K562 (cell line): ENCODE data around the gene FMNL1. TPM values are rescaled to one million over a fixed set of nuclear protein-coding genes. Genes with fewer than 3 reads are reported as not detected.
A peak's percentile ranks its signal among the peaks of the same experiment; 100 is the strongest.

Experiments
- CHD4 ChIP-seq: fragments of 200-600 bp; sonication (generic); IDR thresholded peaks from 3 replicates; pipeline ENCODE4 v1.6.1; 2012; ENCODE audit warnings: low read depth, mild to moderate bottlenecking, mixed read lengths, low read length, inconsistent platforms; ENCODE audit not compliant: insufficient read depth, insufficient replicate concordance, poor library complexity, severe bottlenecking
- ETV6 ChIP-seq, 3 experiments: fragments of 150-350 bp in 1 of 3; sonication (generic) in 1 of 3; formaldehyde crosslinking in 1 of 3; IDR thresholded peaks; 2 replicates each; pipeline versions ENCODE4 v1.6.1 to v1.8.0; 2014 to 2022; ENCODE audit warnings: borderline replicate concordance in 2 of 3, low read depth in 2 of 3, antibody characterized with exemption in 1 of 3, low read length in 1 of 3, mild to moderate bottlenecking in 1 of 3, missing genetic modification reagents in 1 of 3
- MEF2A ChIP-seq: IDR thresholded peaks from 2 replicates; pipeline ENCODE4 v1.6.1; 2011; ENCODE audit warnings: low read depth, mild to moderate bottlenecking, low read length, moderate library complexity; ENCODE audit not compliant: control insufficient read depth
- POLR2AphosphoS5 ChIP-seq: IDR thresholded peaks from 2 replicates; pipeline ENCODE4 v1.6.1; 2011; ENCODE audit warnings: mild to moderate bottlenecking, low read depth, low read length, moderate library complexity; ENCODE audit not compliant: control insufficient read depth, insufficient read depth
- RBBP5 ChIP-seq: fragments of 200-600 bp; sonication (generic); IDR thresholded peaks from 2 replicates; pipeline ENCODE4 v1.6.1; 2012; ENCODE audit warnings: borderline replicate concordance, mild to moderate bottlenecking, low read length, control low read depth, inconsistent platforms; ENCODE audit not compliant: insufficient read depth, poor library complexity, severe bottlenecking
- RUNX1 ChIP-seq: sonication (generic); IDR thresholded peaks from 2 replicates; pipeline ENCODE4 v1.6.1; 2016; ENCODE audit warnings: antibody characterized with exemption, low read depth
- TEAD2 ChIP-seq: fragments of 450-650 bp; IDR thresholded peaks from 2 replicates; pipeline ENCODE4 v1.6.1; 2016; ENCODE audit warnings: missing genetic modification characterization, control low read depth, missing compliant biosample characterization
- ZNF57 ChIP-seq: fragments of 450-650 bp; formaldehyde crosslinking; IDR thresholded peaks from 2 replicates; pipeline ENCODE4 v1.4.0; 2020; ENCODE audit warnings: mild to moderate bottlenecking, moderate library complexity
- polyA plus RNA-seq, 8 experiments: library from polyadenylated mRNA; depleted of rRNA in 4 of 8; stranded (reverse) in 5 of 8; unstranded in 3 of 8; fragments of >200 nt; fragmentation: Nextera tagmentation in 2 of 8; fragmentation: Illumina TruSeq in 1 of 8; extraction: Ambion mirVana in 2 of 8; extraction: Trizol in 1 of 8; gene quantifications; 2 replicates each; pipeline versions ENCODE4 v1.2.1 to v1.2.3, GENCODE V29; 2011 to 2014; ENCODE audit warnings: inconsistent platforms in 1 of 8, missing spikeins in 1 of 8
- total RNA-seq, 7 experiments: library from RNA; depleted of rRNA in 6 of 7; stranded (reverse); fragments of >200 nt in 6 of 7; fragmentation: Illumina TruSeq in 2 of 7; extraction: Trizol in 2 of 7; gene quantifications; 2 replicates each; pipeline versions ENCODE4 v1.2.1 to v1.2.3, GENCODE V29; 2011 to 2021; ENCODE audit warnings: low replicate concordance in 1 of 7
- TF ChIP-seq, protein P1 (sequence below), 2 experiments: fragments of 450-650 bp in 1 of 2; sonication (generic) in 1 of 2; formaldehyde crosslinking in 1 of 2; IDR thresholded peaks in 1 of 2; conservative IDR thresholded peaks in 1 of 2; 2 replicates each; pipeline versions ENCODE4 v1.6.1 to v1.8.1; 2016 to 2023; ENCODE audit warnings: mild to moderate bottlenecking in 2 of 2, moderate library complexity in 2 of 2, inconsistent platforms in 1 of 2, missing genetic modification reagents in 1 of 2
- TF ChIP-seq, protein P2 (sequence below): sonication (generic); formaldehyde crosslinking; IDR thresholded peaks from 2 replicates; pipeline ENCODE4 v1.8.1; 2022; ENCODE audit warnings: missing genetic modification reagents
- TF ChIP-seq, protein P3 (sequence below): sonication (generic); IDR thresholded peaks from 2 replicates; pipeline ENCODE4 v1.6.1; 2016
- TF ChIP-seq, protein P4 (sequence below), 2 experiments: fragments of 150-350 bp in 1 of 2; IDR thresholded peaks; 2 replicates each; pipeline ENCODE4 v1.6.1; 2012 to 2016; ENCODE audit warnings: low read depth in 2 of 2, low read length in 2 of 2, mild to moderate bottlenecking in 1 of 2, moderate library complexity in 1 of 2
- TF ChIP-seq, protein P5 (sequence below): fragments of 450-650 bp; IDR thresholded peaks from 2 replicates; pipeline ENCODE4 v1.7.1; 2018; ENCODE audit warnings: mild to moderate bottlenecking, low read depth; ENCODE audit not compliant: partially characterized antibody

The FMNL1 gene
- total and polyA plus RNA-seq, 9 of the 15 experiments (the other 6 are each of a cell fraction or from before 2014, with no cell fraction given): 0.70 to 36.6 (median 7.7) TPM

DNA sequence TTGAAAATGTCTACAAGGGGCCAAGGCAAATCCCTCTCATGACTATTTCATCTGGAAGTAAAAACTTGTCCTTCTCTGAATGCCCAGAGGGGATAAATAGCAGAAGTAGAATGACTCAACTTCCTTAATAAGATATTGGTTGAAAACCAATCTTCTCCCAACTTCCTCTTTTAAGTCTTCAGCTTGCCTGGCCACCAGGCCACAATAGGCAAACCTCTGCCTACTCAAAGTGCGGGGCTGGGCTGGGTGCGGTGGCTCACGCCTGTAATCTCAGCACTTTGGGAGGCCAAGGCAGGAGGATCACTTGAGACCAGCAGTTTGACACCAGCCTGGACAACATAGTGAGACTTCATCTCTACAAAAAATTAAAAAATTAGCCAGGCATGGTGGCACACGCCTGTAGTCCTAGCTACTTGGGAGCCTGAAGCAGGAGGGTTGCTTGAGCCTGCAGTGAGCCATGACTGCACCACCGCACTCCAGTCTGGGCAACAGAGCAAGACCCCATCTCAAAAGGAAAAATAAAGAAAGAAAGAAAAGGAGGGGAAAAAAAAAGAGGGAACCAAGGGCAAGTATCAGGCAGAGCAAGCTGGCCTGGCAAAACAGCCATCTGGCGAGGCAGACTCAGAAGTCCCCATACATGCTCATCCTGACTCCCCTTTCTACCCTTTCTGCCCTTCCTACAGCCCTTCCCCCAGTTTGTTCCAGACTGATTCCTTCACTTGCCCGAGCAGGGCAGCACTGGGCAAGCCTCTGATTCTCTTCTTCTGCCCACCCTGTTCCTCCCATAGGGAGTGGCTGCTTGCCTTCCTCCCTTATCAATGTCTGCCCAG lies 74.5 kb downstream of the FMNL1 start (continued):
- 0 out of 4 replicates have a peak, but pooled peaks of 1 of the 2 experiments have one; percentile 26 for TF ChIP-seq ETV6 (IDR thresholded peaks at IDR 0.05; ENCODE audit: borderline replicate concordance in 1 of 2, low read depth in 2 of 2, low read length in 1 of 2)
- TF ChIP-seq ETV6 (CRISPR knock-in tag; IDR thresholded peaks at IDR 0.05; ENCODE audit: borderline replicate concordance): no peak
- no peak for TF ChIP-seq RBBP5
- no peak for TF ChIP-seq RUNX1
- TF ChIP-seq CHD4: no peak
- no peak for TF ChIP-seq TEAD2 (tag)
- TF ChIP-seq, protein P1, sequence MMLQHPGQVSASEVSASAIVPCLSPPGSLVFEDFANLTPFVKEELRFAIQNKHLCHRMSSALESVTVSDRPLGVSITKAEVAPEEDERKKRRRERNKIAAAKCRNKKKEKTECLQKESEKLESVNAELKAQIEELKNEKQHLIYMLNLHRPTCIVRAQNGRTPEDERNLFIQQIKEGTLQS (IDR thresholded peaks at IDR 0.05): 0 out of 2 replicates have a peak, but pooled peaks have one; percentile 11
- TF ChIP-seq, protein P1 (CRISPR knock-in tag; conservative IDR thresholded peaks at IDR 0.05): no peak
- TF ChIP-seq, protein P2, sequence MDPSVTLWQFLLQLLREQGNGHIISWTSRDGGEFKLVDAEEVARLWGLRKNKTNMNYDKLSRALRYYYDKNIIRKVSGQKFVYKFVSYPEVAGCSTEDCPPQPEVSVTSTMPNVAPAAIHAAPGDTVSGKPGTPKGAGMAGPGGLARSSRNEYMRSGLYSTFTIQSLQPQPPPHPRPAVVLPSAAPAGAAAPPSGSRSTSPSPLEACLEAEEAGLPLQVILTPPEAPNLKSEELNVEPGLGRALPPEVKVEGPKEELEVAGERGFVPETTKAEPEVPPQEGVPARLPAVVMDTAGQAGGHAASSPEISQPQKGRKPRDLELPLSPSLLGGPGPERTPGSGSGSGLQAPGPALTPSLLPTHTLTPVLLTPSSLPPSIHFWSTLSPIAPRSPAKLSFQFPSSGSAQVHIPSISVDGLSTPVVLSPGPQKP (CRISPR knock-in tag): no peak
- TF ChIP-seq POLR2AphosphoS5: no peak
- TF ChIP-seq, protein P3, sequence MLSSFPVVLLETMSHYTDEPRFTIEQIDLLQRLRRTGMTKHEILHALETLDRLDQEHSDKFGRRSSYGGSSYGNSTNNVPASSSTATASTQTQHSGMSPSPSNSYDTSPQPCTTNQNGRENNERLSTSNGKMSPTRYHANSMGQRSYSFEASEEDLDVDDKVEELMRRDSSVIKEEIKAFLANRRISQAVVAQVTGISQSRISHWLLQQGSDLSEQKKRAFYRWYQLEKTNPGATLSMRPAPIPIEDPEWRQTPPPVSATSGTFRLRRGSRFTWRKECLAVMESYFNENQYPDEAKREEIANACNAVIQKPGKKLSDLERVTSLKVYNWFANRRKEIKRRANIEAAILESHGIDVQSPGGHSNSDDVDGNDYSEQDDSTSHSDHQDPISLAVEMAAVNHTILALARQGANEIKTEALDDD: peak; percentile 38; the same call in 1 of the 2 replicates
- no peak for TF ChIP-seq MEF2A
- TF ChIP-seq, protein P4, sequence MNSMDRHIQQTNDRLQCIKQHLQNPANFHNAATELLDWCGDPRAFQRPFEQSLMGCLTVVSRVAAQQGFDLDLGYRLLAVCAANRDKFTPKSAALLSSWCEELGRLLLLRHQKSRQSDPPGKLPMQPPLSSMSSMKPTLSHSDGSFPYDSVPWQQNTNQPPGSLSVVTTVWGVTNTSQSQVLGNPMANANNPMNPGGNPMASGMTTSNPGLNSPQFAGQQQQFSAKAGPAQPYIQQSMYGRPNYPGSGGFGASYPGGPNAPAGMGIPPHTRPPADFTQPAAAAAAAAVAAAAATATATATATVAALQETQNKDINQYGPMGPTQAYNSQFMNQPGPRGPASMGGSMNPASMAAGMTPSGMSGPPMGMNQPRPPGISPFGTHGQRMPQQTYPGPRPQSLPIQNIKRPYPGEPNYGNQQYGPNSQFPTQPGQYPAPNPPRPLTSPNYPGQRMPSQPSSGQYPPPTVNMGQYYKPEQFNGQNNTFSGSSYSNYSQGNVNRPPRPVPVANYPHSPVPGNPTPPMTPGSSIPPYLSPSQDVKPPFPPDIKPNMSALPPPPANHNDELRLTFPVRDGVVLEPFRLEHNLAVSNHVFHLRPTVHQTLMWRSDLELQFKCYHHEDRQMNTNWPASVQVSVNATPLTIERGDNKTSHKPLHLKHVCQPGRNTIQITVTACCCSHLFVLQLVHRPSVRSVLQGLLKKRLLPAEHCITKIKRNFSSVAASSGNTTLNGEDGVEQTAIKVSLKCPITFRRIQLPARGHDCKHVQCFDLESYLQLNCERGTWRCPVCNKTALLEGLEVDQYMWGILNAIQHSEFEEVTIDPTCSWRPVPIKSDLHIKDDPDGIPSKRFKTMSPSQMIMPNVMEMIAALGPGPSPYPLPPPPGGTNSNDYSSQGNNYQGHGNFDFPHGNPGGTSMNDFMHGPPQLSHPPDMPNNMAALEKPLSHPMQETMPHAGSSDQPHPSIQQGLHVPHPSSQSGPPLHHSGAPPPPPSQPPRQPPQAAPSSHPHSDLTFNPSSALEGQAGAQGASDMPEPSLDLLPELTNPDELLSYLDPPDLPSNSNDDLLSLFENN (IDR thresholded peaks at IDR 0.05; ENCODE audit: low read depth in 2 of 2, low read length in 2 of 2): no peak
- no peak for TF ChIP-seq ZNF57
- TF ChIP-seq, protein P5, sequence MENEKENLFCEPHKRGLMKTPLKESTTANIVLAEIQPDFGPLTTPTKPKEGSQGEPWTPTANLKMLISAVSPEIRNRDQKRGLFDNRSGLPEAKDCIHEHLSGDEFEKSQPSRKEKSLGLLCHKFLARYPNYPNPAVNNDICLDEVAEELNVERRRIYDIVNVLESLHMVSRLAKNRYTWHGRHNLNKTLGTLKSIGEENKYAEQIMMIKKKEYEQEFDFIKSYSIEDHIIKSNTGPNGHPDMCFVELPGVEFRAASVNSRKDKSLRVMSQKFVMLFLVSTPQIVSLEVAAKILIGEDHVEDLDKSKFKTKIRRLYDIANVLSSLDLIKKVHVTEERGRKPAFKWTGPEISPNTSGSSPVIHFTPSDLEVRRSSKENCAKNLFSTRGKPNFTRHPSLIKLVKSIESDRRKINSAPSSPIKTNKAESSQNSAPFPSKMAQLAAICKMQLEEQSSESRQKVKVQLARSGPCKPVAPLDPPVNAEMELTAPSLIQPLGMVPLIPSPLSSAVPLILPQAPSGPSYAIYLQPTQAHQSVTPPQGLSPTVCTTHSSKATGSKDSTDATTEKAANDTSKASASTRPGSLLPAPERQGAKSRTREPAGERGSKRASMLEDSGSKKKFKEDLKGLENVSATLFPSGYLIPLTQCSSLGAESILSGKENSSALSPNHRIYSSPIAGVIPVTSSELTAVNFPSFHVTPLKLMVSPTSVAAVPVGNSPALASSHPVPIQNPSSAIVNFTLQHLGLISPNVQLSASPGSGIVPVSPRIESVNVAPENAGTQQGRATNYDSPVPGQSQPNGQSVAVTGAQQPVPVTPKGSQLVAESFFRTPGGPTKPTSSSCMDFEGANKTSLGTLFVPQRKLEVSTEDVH: no peak
